Measurements from ENCODE around the gene RAB8A.
"Not testable (repeated sequence)": the region's sequence is repeated elsewhere in the genome, so short reads cannot be mapped to it uniquely, and the experiment has no call there.

Gene RAB8A

GRCh38 chr19:16078759-16079707 is 32.7 kb upstream of the RAB8A start:
- DNase-seq (ENCODE audit: low read depth, low spot score): peak; percentile 84

GRCh38 chr19:16084067-16084685 is 27.5 kb upstream of the RAB8A start:
- no peak for DNase-seq (ENCODE audit: low read depth, low spot score)

- DNase-seq (ENCODE audit: low read depth, low spot score): no peak
Measured at GRCh38 chr19:16085115-16085514, 26.6 kb upstream of the RAB8A start.

GRCh38 chr19:16087404-16087803 is 24.3 kb upstream of the RAB8A start:
- DNase-seq (ENCODE audit: low read depth, low spot score): not testable (repeated sequence)

GRCh38 chr19:16087940-16088339 is 23.7 kb upstream of the RAB8A start:
- no peak for DNase-seq (ENCODE audit: low read depth, low spot score)

GRCh38 chr19:16088351-16089009 is 23.2 kb upstream of the RAB8A start:
- no peak for DNase-seq (ENCODE audit: low read depth, low spot score)

GRCh38 chr19:16089010-16089846 is 22.5 kb upstream of the RAB8A start:
- no peak for DNase-seq (ENCODE audit: low read depth, low spot score)

- no peak for DNase-seq (ENCODE audit: low read depth, low spot score)
Measured at GRCh38 chr19:16091546-16092475, 19.9 kb upstream of the RAB8A start.

GRCh38 chr19:16094360-16095070 is 17.2 kb upstream of the RAB8A start:
- no peak for DNase-seq (ENCODE audit: low read depth, low spot score)

- no peak for DNase-seq (ENCODE audit: low read depth, low spot score)
Measured at GRCh38 chr19:16095071-16095571, 16.6 kb upstream of the RAB8A start.

GRCh38 chr19:16096280-16096855 is 15.3 kb upstream of the RAB8A start:
- no peak for DNase-seq (ENCODE audit: low read depth, low spot score)

GRCh38 chr19:16098416-16098768 is 13.3 kb upstream of the RAB8A start:
- DNase-seq (ENCODE audit: low read depth, low spot score): no peak

- DNase-seq (ENCODE audit: low read depth, low spot score): no peak
Measured at GRCh38 chr19:16098821-16099220, 12.9 kb upstream of the RAB8A start.

GRCh38 chr19:16099314-16099965 is 12.2 kb upstream of the RAB8A start:
- DNase-seq (ENCODE audit: low read depth, low spot score): not testable (repeated sequence)

- no peak for DNase-seq (ENCODE audit: low read depth, low spot score)
Measured at GRCh38 chr19:16100524-16100923, 11.2 kb upstream of the RAB8A start.

GRCh38 chr19:16104722-16105121 is 7.0 kb upstream of the RAB8A start:
- DNase-seq (ENCODE audit: low read depth, low spot score): no peak

- DNase-seq (ENCODE audit: low read depth, low spot score): no peak
Measured at GRCh38 chr19:16106121-16106520, 5.6 kb upstream of the RAB8A start.

- no peak for DNase-seq (ENCODE audit: low read depth, low spot score)
Measured at GRCh38 chr19:16111909-16112752, 442 bp downstream of the RAB8A start.

Measured in brain pericyte (primary cell).